HG03575 (cell line): ENCODE measurements around the gene OXNAD1.

ENCODE experiments used
- ATAC-seq: cut with Tn5 transposase; IDR thresholded peaks from one replicate; pipeline ENCODE4 v1.9.1; 2021; ENCODE audit not compliant: unreplicated experiment, insufficient number of reproducible peaks, low FRiP score; ENCODE audit errors: extremely low read depth

Gene OXNAD1

GRCh38 chr3:16243706-16244490 lies 21.1 kb upstream of the OXNAD1 start:
- no peak for ATAC-seq

- ATAC-seq = no peak
Observed at GRCh38 chr3:16245609-16246008, 19.4 kb upstream of the OXNAD1 start.

- ATAC-seq = no peak
Observed at GRCh38 chr3:16247282-16248061, 17.5 kb upstream of the OXNAD1 start.

GRCh38 chr3:16248556-16248955 lies 16.5 kb upstream of the OXNAD1 start:
- no peak for ATAC-seq

- no peak for ATAC-seq
Observed at GRCh38 chr3:16249336-16249735, 15.7 kb upstream of the OXNAD1 start.

- ATAC-seq = no peak
Observed at GRCh38 chr3:16249886-16250285, 15.1 kb upstream of the OXNAD1 start.

- no peak for ATAC-seq
Observed at GRCh38 chr3:16251316-16252085, 13.5 kb upstream of the OXNAD1 start.

- ATAC-seq = no peak
Observed at GRCh38 chr3:16252243-16252978, 12.6 kb upstream of the OXNAD1 start.

GRCh38 chr3:16252988-16253387 lies 12.0 kb upstream of the OXNAD1 start:
- ATAC-seq = no peak

GRCh38 chr3:16253601-16254000 lies 11.4 kb upstream of the OXNAD1 start:
- ATAC-seq = no peak

GRCh38 chr3:16254916-16255315 lies 10.1 kb upstream of the OXNAD1 start:
- no peak for ATAC-seq

GRCh38 chr3:16255326-16255725 lies 9.7 kb upstream of the OXNAD1 start:
- no peak for ATAC-seq

GRCh38 chr3:16255726-16256125 lies 9.3 kb upstream of the OXNAD1 start:
- no peak for ATAC-seq

GRCh38 chr3:16257309-16257708 lies 7.7 kb upstream of the OXNAD1 start:
- ATAC-seq = no peak

GRCh38 chr3:16258177-16258576 lies 6.8 kb upstream of the OXNAD1 start:
- no peak for ATAC-seq

GRCh38 chr3:16258866-16259265 lies 6.1 kb upstream of the OXNAD1 start:
- no peak for ATAC-seq

GRCh38 chr3:16260046-16260445 lies 5.0 kb upstream of the OXNAD1 start:
- no peak for ATAC-seq

- ATAC-seq = no peak
Observed at GRCh38 chr3:16262174-16262573, 2.8 kb upstream of the OXNAD1 start.

- no peak for ATAC-seq
Observed at GRCh38 chr3:16264174-16264707, 771 bp upstream of the OXNAD1 start.
